Astrocyte (in vitro differentiated cells and primary cell): ENCODE data around the gene PCDHGA8.

Source experiments
- EZH2 ChIP-seq: IDR thresholded peaks from 2 replicates; pipeline ENCODE4 v1.6.1; 2012; ENCODE audit warnings: mild to moderate bottlenecking, low read length, inconsistent platforms; ENCODE audit not compliant: insufficient read depth
- TF ChIP-seq, protein P1 (sequence below): IDR thresholded peaks from 2 replicates; pipeline ENCODE4 v1.5.1; 2011; ENCODE audit warnings: low read depth, mild to moderate bottlenecking, inconsistent platforms, low read length, moderate library complexity; ENCODE audit not compliant: insufficient read depth

DNA sequence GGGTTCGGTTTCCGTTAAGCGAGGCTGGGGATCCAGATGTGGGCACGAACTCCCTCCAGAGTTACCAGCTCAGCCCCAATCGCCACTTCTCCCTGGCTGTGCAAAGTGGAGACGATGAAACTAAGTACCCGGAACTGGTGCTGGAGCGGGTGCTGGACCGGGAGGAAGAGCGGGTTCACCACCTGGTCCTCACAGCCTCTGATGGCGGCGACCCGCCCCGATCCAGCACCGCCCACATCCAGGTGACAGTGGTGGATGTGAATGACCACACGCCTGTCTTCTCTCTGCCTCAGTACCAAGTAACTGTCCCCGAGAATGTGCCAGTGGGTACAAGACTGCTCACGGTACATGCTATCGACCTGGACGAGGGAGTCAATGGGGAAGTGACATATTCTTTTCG is 9.1 kb upstream of the PCDHGA8 start:
- TF ChIP-seq, protein P1, sequence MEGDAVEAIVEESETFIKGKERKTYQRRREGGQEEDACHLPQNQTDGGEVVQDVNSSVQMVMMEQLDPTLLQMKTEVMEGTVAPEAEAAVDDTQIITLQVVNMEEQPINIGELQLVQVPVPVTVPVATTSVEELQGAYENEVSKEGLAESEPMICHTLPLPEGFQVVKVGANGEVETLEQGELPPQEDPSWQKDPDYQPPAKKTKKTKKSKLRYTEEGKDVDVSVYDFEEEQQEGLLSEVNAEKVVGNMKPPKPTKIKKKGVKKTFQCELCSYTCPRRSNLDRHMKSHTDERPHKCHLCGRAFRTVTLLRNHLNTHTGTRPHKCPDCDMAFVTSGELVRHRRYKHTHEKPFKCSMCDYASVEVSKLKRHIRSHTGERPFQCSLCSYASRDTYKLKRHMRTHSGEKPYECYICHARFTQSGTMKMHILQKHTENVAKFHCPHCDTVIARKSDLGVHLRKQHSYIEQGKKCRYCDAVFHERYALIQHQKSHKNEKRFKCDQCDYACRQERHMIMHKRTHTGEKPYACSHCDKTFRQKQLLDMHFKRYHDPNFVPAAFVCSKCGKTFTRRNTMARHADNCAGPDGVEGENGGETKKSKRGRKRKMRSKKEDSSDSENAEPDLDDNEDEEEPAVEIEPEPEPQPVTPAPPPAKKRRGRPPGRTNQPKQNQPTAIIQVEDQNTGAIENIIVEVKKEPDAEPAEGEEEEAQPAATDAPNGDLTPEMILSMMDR = no peak
- TF ChIP-seq EZH2 = no peak
